ENCODE results near the gene ZGPAT.

The ZGPAT gene

DNA sequence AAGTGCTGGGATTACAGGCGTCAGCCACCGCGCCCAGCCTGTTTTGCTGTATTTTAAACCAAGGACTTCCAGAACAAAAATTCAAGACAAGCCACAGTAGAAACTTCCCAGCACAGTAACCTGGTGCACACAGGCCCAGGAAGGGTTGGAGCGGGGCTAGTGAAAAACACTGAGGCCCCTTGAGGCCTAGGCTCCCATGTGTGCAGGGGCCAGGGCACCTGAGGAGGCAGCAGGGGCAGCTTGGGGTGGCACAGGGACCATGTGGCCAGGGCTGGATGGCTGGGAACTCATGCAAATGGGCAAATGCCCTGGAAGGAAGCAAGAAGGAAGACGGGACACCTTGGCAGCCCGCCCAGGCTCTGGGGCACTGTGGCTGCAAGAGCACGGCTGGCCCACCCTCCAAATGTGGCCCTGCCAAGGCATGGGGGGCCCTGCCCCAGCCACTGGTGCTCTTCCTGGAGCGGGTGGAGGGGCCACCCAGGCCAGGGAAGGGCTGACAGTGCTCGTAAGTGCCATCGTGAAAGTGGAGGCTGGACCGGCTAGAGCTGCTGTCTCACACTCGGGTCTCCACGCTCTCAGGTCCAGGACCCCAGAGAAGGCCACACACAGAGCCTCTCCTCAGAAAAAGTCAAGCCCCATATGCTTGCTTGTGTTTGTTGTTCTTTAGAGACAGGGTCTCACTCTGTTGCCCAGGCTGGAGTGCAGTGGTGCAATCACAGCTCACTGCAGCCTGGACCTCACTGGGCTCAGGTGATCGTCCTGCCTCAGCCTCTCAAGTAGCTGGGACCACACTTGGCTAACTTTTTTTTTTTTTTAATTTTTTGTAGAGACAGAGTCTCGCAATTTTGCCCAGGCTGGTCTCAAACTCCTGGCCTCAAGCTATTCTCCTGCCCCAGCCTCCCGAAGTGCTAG is 42.0 kb downstream of the ZGPAT start:
- TF ChIP-seq, protein P1, sequence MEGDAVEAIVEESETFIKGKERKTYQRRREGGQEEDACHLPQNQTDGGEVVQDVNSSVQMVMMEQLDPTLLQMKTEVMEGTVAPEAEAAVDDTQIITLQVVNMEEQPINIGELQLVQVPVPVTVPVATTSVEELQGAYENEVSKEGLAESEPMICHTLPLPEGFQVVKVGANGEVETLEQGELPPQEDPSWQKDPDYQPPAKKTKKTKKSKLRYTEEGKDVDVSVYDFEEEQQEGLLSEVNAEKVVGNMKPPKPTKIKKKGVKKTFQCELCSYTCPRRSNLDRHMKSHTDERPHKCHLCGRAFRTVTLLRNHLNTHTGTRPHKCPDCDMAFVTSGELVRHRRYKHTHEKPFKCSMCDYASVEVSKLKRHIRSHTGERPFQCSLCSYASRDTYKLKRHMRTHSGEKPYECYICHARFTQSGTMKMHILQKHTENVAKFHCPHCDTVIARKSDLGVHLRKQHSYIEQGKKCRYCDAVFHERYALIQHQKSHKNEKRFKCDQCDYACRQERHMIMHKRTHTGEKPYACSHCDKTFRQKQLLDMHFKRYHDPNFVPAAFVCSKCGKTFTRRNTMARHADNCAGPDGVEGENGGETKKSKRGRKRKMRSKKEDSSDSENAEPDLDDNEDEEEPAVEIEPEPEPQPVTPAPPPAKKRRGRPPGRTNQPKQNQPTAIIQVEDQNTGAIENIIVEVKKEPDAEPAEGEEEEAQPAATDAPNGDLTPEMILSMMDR (conservative IDR thresholded peaks at IDR 0.05; ENCODE audit: low read length), result no peak
- no peak for DNase-seq (ENCODE audit: low read depth)
- no peak overlapping the region for H3K4me3 ChIP-seq (ENCODE audit: low read length)

DNA sequence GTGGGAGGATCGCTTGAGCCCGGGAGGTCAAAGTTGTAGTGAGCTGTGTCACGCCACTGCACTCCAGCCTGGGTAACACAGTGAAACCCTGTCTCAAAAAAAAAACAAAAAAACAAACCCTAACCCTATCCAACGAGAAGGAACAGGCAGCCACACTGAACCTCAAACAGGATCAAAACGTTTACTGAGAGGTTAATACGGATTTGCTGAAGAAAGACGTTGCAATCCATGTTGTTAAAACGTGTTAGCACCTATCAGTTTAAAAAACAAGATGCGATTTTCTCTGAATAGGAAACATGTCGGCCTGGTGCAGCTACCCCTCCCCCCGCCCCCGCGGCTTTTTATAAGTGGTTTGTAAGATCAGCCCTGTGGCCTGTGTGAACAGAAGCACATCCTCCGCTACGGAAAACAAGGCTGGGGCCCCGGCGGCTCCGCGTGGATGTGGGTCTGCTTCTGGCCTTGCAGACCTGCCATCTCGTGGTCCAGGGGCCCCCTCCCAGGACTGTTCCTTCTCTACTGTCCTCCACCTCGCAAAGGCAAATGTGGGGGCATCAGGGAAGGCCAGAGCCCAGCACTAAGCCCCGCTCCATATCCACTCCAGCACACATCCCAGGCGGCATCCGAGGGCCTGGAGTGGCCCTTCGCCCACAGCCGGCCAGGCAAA is 43.1 kb downstream of the ZGPAT start:
- DNase-seq (ENCODE audit: low read depth), result no peak
- TF ChIP-seq, protein P1 (conservative IDR thresholded peaks at IDR 0.05; ENCODE audit: low read length), result no peak
- no peak overlapping the region for H3K4me3 ChIP-seq (ENCODE audit: low read length)

DNA sequence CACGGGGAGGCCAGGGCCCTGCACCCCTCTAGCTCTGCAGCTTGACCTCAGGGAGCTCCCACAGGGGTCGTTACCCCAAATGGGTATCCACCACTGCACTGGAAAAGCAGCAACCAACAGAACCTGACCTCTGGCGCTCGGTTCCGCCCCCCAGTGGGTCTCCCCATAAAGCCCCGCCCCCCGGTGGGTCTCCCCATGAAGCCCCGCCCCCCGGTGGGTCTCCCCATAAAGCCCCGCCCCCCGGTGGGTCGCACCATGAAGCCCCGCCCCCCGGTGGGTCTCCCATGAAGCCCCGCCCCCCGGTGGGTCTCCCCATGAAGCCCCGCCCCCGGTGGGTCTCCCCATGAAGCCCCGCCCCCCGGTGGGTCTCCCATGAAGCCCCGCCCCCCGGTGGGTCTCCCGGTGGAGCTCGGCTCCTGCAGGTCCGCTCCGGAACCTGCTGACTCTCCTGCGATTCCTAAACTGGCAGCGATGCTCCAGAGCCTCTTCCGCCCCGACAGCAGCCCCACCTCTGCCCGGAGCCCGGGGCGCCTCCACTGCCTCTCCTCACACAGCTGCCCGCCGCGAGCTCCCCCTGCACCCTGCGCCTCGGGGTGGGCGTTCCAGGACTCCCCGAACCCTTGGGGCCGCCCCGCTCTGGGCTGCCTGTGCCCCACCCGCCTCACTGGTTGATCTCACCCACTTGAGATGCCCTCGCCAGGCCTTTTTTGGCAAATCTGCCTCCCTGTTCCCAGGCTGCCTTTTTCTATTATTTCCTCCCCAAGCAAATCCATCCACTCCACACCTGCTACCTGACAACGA is 43.8 kb downstream of the ZGPAT start:
- TF ChIP-seq, protein P1 (conservative IDR thresholded peaks at IDR 0.05; ENCODE audit: low read length), result no peak
- no peak overlapping the region for H3K4me3 ChIP-seq (ENCODE audit: low read length)
- DNase-seq (ENCODE audit: low read depth), result no peak

DNA sequence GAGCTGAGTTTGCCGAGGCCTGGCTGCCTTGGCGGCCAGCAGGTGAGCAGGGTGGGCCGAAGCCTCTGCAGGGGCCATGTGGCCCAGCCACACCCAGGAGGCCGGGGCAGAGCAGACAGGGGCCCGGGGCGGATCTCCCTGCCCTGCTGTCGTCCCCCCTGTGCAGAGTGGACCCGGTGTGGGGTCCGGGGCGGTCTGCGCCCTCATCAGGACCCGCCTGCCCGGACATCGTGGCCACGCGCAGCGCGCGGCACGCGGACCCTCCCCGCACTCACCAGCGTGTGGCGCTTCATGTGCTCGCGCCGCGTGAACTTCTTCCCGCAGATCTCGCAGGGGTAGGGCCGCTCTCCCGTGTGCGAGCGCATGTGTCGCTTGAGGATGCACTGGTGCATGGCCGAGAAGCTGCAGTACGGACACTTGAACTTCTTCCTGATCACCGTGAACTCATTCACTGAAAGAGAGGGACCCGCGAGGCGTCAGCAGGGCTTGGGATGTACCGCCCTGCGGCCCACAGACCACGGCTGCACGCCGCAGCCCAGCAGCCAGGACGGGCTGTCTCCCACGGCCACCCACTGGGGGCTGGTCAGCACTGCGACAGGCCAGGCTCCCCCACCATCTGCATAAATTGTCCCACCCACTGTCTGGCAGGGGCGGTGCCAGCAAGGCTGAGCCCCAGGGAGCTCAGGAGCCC is 44.7 kb downstream of the ZGPAT start:
- TF ChIP-seq, protein P1 (conservative IDR thresholded peaks at IDR 0.05; ENCODE audit: low read length), result no peak
- no peak for DNase-seq (ENCODE audit: low read depth)
- H3K4me3 ChIP-seq (ENCODE audit: low read length), result no peak overlapping the region

DNA sequence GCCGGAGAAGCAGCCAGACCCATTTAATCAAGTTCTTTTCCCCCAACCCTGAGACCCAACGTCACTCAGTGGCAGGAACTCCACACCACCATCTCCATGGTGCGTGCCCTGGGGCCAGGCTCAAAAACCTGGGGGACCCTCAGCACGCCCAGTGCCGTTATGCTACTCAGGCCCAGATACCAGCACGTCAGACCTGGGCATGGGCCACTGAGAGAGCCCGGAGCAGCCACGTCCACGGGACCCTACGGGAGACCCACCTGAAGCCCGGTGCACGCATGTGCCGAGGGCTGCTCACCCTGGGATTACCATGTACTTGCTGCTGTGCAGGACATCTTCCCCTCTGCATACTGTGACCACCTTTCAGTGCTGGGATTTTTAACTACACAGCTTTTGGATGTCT is 45.5 kb downstream of the ZGPAT start:
- DNase-seq (ENCODE audit: low read depth), result no peak
- TF ChIP-seq, protein P1 (conservative IDR thresholded peaks at IDR 0.05; ENCODE audit: low read length), result no peak
- H3K4me3 ChIP-seq (ENCODE audit: low read length), result no peak overlapping the region

DNA sequence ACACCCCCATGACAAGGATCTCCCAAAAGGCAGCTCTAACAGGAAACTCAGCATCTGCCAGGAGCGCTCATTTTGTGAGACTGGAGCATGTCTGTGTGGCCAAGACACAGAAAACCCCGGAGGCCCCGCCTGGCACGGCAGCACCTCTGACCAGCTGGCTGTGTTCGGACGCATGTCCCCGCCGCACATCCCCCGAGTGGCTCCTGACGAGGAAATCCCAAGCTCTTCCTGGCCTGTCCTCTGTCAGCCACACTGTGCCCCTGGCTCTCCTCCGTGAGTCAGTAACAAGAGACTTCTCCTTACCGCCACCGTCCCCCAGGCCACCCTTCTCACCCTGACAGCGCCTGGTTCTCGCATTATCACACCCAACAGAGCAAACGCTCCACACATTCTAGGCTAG is 46.2 kb downstream of the ZGPAT start:
- no peak for DNase-seq (ENCODE audit: low read depth)
- TF ChIP-seq, protein P1 (conservative IDR thresholded peaks at IDR 0.05; ENCODE audit: low read length), result no peak
- H3K4me3 ChIP-seq (ENCODE audit: low read length), result no peak overlapping the region
